Ectodermal cell (in vitro differentiated cells): Measurements from ENCODE around the gene PTGIS.
A peak's percentile ranks its signal among the peaks of the same experiment; 100 is the strongest.
"Not testable (repeated sequence)": the region's sequence is repeated elsewhere in the genome, so short reads cannot be mapped to it uniquely, and the experiment has no call there.

Source experiments
- H3K27ac ChIP-seq: 2 replicates; pipeline ENCODE4 v1.7.0; 2013; ENCODE audit warnings: mild to moderate bottlenecking, low read depth, low read length; ENCODE audit not compliant: insufficient read depth, poor library complexity, severe bottlenecking
- H3K27me3 ChIP-seq: 2 replicates; pipeline ENCODE4 v1.7.0; 2013; ENCODE audit warnings: mild to moderate bottlenecking, low read length; ENCODE audit not compliant: insufficient read depth, control insufficient read depth, poor library complexity, severe bottlenecking
- H3K36me3 ChIP-seq: one replicate; pipeline ENCODE4 v1.7.0; 2013; ENCODE audit warnings: low read length; ENCODE audit not compliant: control insufficient read depth, insufficient read depth
- H3K4me1 ChIP-seq: one replicate; pipeline ENCODE4 v1.7.0; 2013; ENCODE audit warnings: low read length; ENCODE audit not compliant: control insufficient read depth, insufficient read depth
- H3K4me3 ChIP-seq: 2 replicates; pipeline ENCODE4 v1.7.0; 2013; ENCODE audit warnings: low read depth, low read length, control low read depth; ENCODE audit not compliant: insufficient read depth
- H3K9me3 ChIP-seq: 2 replicates; pipeline ENCODE4 v1.7.0; 2013; ENCODE audit warnings: mild to moderate bottlenecking, low read length, moderate library complexity; ENCODE audit not compliant: control insufficient read depth
- WGBS, 2 experiments: methylation state at CpG; one replicate each; pipeline ENCODE4 v1.1.7; 2013; ENCODE audit warnings: missing lambda C conversion rate in 2 of 2; 5-methylcytosine and 5-hydroxymethylcytosine counted together

Gene PTGIS

DNA sequence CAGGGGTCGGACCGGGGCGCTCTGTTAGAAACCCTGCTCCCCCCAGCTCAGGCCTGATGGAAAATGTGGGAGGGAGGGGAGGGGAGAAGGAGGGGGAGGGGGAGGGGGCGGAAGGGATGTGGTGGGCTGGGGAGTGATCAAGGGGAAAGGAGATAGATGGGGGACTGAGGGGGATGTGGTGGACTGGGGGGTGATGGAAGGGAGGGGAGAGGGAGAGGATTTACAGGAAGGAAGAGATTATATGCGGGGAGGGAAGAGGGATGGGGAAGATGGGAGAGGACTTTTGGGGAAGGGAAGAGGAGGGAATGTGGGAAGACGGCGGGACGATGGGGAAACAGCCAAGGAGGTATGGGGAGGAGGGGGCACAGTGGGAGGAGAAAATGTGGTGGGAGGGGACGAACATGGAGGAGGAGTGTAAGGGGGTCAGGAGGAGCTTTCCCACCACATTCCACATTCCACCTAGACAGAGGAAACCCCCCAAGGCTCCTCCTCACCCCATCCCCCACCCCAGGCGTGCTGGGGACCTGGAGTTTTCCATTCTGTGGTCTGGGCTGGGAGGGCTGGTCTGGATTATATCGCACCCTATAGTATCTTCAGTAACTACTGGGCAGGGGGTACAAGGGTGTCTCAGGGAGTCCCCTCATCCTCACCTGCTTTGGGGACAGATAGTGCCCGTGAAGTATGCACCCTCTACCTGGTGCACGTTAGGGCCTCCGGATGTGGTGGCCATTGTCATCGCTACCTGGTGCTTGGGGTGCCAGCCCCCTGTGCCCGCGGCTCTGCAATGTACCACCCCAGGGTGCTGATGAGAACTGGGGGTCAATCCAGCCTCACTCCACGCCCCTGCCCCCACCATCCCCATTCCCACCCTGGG is 578 bp upstream of the PTGIS start:
- WGBS, 2 experiments, result 17 to 28% methylated on average over 13 to 17 of the region's 18 CpGs
- Histone ChIP-seq H3K27ac (peak overlapping the region; percentile 62), H3K9me3 (no peaks in the 10 kb centered on the region), H3K27me3 (no peaks in the 10 kb centered on the region), H3K4me1 (peaks cover 22% of the 10 kb centered on the region), H3K36me3 (no peaks in the 10 kb centered on the region), H3K4me3 (no peak overlapping the region)

- Histone ChIP-seq H3K9me3 (no peaks in the 10 kb centered on the region), H3K4me3 (peak overlapping the region; percentile 89), H3K27ac (no peak overlapping the region), H3K36me3 (no peaks in the 10 kb centered on the region), H3K27me3 (no peaks in the 10 kb centered on the region), H3K4me1 (peaks cover 19% of the 10 kb centered on the region)
- 61 to 70% methylated on average over 8 to 11 of the region's 11 CpGs for WGBS, 2 experiments
Measured at GRCh38 chr20:49566401-49567364, 1.3 kb downstream of the PTGIS start.

DNA sequence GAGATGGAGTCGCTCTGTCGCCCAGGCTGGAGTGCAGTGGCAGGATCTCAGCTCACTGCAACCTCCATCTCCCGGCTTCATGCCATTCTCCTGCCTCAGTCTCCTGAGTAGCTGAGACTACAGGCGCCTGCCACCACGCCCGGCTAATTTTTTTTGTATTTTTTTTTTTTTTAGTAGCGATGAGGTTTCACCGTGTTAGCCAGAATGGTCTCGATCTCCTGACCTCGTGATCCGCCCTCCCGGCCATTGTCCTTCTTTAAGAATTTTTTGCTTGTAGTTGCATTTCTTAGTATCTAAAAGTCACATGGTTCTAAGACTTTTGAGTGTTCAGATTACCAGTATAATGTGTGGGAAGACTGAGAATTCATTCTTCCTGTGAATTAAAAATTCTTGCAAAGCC is 2.9 kb downstream of the PTGIS start:
- H3K27ac ChIP-seq, H3K9me3 ChIP-seq, H3K36me3 ChIP-seq, H3K4me3 ChIP-seq, H3K27me3 ChIP-seq: not testable (repeated sequence)
- H3K4me1 ChIP-seq, result peaks cover 19% of the 10 kb centered on the region
- WGBS, 2 experiments, result 89 to 92% methylated on average over 12 of the region's 12 CpGs

DNA sequence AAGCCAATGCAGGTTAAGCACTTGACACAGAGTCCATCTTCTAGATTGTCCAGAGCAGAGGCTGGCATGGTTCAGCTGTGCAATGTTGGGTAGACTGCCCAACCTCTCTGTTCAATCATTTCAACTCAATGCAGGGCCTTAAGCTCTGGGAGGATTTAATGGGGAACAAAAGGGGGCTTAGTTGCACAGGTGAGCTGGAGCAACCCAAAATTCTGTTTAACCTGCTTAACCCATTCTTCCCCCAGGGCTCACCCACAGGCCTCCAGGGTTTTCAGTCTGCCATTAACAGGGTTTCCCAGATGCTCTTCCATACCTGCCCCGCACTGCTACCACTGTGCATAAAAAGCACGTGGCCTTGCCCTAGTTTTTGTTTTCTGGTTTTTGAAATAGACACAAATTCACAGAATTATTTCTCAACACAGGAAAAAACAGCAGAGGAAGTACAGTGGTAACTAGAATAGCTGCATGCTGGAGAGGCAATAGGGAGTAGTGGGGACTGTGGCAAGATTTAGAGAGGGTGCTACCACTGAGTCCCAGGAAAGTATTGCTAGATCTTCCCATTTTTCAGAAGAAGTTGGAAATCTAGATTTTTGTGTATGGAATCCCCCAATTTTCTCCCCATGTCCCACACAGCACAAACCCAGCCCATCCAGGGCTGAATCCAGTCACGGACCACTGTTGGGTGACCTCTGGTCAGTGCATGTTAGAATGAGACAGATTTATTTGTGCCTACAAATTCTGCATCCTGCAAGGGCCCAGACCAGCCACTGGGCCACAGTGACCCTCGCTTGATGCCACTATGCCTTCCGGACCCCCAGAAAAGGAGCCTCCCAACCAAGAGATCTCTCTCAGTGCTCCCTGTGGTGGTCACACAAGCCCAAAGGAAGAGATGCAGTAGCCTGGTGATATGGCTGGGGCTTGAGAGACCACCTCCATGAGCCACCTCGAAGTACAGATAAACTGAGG is 4.6 kb downstream of the PTGIS start:
- WGBS, 2 experiments, result 95 to 100% methylated on average over 5 to 6 of the region's 6 CpGs
- Histone ChIP-seq H3K4me1 (peaks cover 14% of the 10 kb centered on the region), H3K27ac (no peak overlapping the region), H3K36me3 (no peaks in the 10 kb centered on the region), H3K27me3 (no peaks in the 10 kb centered on the region), H3K4me3 (no peak overlapping the region), H3K9me3 (no peaks in the 10 kb centered on the region)

- no peak overlapping the region for H3K4me3 ChIP-seq
- no peaks in the 10 kb centered on the region for H3K27me3 ChIP-seq
- H3K9me3 ChIP-seq, result no peaks in the 10 kb centered on the region
- 66 to 69% methylated on average over 21 of the region's 21 CpGs for WGBS, 2 experiments
- no peak overlapping the region for H3K27ac ChIP-seq
- no peaks in the 10 kb centered on the region for H3K36me3 ChIP-seq
- H3K4me1 ChIP-seq, result peaks cover 14% of the 10 kb centered on the region
Measured at GRCh38 chr20:49562311-49563014, 5.5 kb downstream of the PTGIS start.

- no peaks in the 10 kb centered on the region for H3K36me3 ChIP-seq
- H3K27ac ChIP-seq, result no peak overlapping the region
- H3K27me3 ChIP-seq, result no peaks in the 10 kb centered on the region
- no peak overlapping the region for H3K4me3 ChIP-seq
- H3K9me3 ChIP-seq, result no peaks in the 10 kb centered on the region
- 93 to 100% methylated on average over 2 of the region's 2 CpGs for WGBS, 2 experiments
- peaks cover 10% of the 10 kb centered on the region for H3K4me1 ChIP-seq
Measured at GRCh38 chr20:49561806-49562205, 6.1 kb downstream of the PTGIS start.

GRCh38 chr20:49561256-49561655 is 6.7 kb downstream of the PTGIS start:
- WGBS, 2 experiments, result 86 to 87% methylated on average over 4 of the region's 4 CpGs
- no peaks in the 10 kb centered on the region for H3K27me3 ChIP-seq
- no peak overlapping the region for H3K4me3 ChIP-seq
- no peaks in the 10 kb centered on the region for H3K9me3 ChIP-seq
- H3K27ac ChIP-seq, result no peak overlapping the region
- no peaks in the 10 kb centered on the region for H3K36me3 ChIP-seq
- peaks cover 4% of the 10 kb centered on the region for H3K4me1 ChIP-seq

DNA sequence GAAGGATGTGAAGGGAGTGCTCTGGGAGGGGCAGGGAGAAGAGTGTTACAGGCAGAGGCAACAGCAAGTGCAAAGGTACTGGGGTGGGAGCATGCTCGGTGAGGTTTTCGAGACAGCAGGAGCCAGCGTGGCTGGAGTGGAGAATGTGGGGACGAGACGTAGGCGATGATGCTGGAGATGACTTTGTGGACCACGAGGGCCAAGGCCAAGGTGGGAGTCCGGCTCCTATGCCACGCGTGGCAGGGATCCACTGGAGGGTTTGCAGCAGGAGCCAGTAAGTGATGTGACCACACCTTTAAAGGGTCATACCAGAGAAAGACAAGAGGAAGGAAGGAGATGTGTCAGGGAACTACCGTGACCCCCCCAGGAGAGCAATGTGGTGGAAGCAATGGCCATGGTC is 7.3 kb downstream of the PTGIS start:
- Histone ChIP-seq H3K4me3 (no peak overlapping the region), H3K9me3 (no peaks in the 10 kb centered on the region), H3K4me1 (peaks cover 4% of the 10 kb centered on the region), H3K36me3 (peaks cover 1% of the 10 kb centered on the region), H3K27ac (no peak overlapping the region), H3K27me3 (no peaks in the 10 kb centered on the region)
- WGBS, 2 experiments, result 94% methylated on average over 11 of the region's 11 CpGs

DNA sequence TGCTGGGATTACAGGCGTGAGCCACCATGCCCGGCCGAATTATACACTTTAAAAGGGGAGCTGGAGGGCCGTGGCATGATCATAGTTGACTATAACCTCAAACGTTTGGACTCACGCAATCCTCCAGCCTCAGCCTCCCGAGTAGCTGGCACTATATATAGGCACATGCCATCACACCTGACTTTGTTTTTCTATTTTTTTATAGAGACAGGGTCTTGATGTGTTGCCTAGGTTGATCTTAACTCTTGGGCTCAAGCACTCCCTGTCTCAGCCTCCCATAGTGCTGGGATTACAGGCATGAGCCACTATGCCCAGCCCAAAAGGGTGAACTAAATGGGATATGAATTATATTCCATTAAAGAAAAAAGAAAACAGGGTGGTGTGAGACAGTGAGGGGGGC is 7.8 kb downstream of the PTGIS start:
- Histone ChIP-seq H3K27me3 (no peaks in the 10 kb centered on the region), H3K27ac (no peak overlapping the region), H3K9me3 (no peaks in the 10 kb centered on the region), H3K36me3 (peaks cover 4% of the 10 kb centered on the region), H3K4me3 (no peak overlapping the region), H3K4me1 (peaks cover 4% of the 10 kb centered on the region)
- 93% methylated on average over 7 of the region's 7 CpGs for WGBS, 2 experiments
